K562 (cell line): ENCODE data around the gene C20orf141. TPM values are rescaled to one million over a fixed set of nuclear protein-coding genes. Genes with fewer than 3 reads are reported as not detected.

Experiments
- BCL6 ChIP-seq: fragments of 250-450 bp; sonication (Bioruptor Pico); IDR thresholded peaks from 2 replicates; pipeline ENCODE4 v1.4.0; 2020
- CBX8 ChIP-seq: fragments of 200-600 bp; sonication (generic); IDR thresholded peaks from 2 replicates; pipeline ENCODE4 v1.6.1; 2012; ENCODE audit warnings: borderline replicate concordance, mixed run types, low read depth, mild to moderate bottlenecking, moderate library complexity, mixed read lengths, low read length, control low read depth, inconsistent platforms; ENCODE audit not compliant: poor library complexity, severe bottlenecking; ENCODE audit errors: extremely low read depth
- CSDE1 ChIP-seq, 2 experiments: fragments of 450-650 bp; IDR thresholded peaks; 2 replicates each; pipeline ENCODE4 v1.6.1; 2016; ENCODE audit warnings: mild to moderate bottlenecking in 1 of 2
- CTBP1 ChIP-seq: fragments of 450-650 bp; IDR thresholded peaks from 2 replicates; pipeline ENCODE4 v1.6.1; 2016; ENCODE audit warnings: borderline replicate concordance
- HINFP ChIP-seq: fragments of 450-650 bp; conservative IDR thresholded peaks from 2 replicates; pipeline ENCODE4 v1.6.1; 2016; ENCODE audit warnings: missing genetic modification characterization, low read depth, mild to moderate bottlenecking, control low read depth, missing compliant biosample characterization
- LEF1 ChIP-seq: fragments of 450-650 bp; IDR thresholded peaks from 2 replicates; pipeline ENCODE4 v1.6.1; 2016; ENCODE audit warnings: mild to moderate bottlenecking
- MAFG ChIP-seq: fragments of 450-650 bp; conservative IDR thresholded peaks from 2 replicates; pipeline ENCODE4 v1.6.1; 2016; ENCODE audit warnings: missing genetic modification characterization, missing compliant biosample characterization
- MECOM ChIP-seq: fragments of 250-450 bp; sonication (Bioruptor Pico); IDR thresholded peaks from 2 replicates; pipeline ENCODE4 v1.8.0; 2022; ENCODE audit warnings: inconsistent platforms
- MXD1 ChIP-seq: fragments of 250-450 bp; sonication (Bioruptor Pico); IDR thresholded peaks from 2 replicates; pipeline ENCODE4 v1.8.0; 2021; ENCODE audit warnings: borderline replicate concordance, mild to moderate bottlenecking, moderate library complexity; ENCODE audit not compliant: poor library complexity, severe bottlenecking
- NR2F6 ChIP-seq: fragments of 450-650 bp; formaldehyde crosslinking; IDR thresholded peaks from 2 replicates; pipeline ENCODE4 v1.4.0; 2020; ENCODE audit warnings: mild to moderate bottlenecking
- PHF21A ChIP-seq: fragments of 450-650 bp; IDR thresholded peaks from 2 replicates; pipeline ENCODE4 v1.6.1; 2017; ENCODE audit warnings: low read depth, borderline replicate concordance
- RBFOX2 ChIP-seq: fragments of 200-400 bp; formaldehyde crosslinking; IDR thresholded peaks from 2 replicates; pipeline ENCODE4 v1.6.1; 2017; ENCODE audit warnings: low read depth, mild to moderate bottlenecking, low read length, moderate library complexity
- RREB1 ChIP-seq: fragments of 250-450 bp; sonication (Bioruptor Pico); IDR thresholded peaks from 2 replicates; pipeline ENCODE4 v1.4.0; 2020
- SNIP1 ChIP-seq: fragments of 450-650 bp; IDR thresholded peaks from 2 replicates; pipeline ENCODE4 v1.7.1; 2017; ENCODE audit warnings: low read depth, mild to moderate bottlenecking
- SP1 ChIP-seq: sonication (generic); formaldehyde crosslinking; IDR thresholded peaks from 2 replicates; pipeline ENCODE4 v1.8.1; 2022; ENCODE audit warnings: mild to moderate bottlenecking, missing genetic modification reagents
- TEAD1 ChIP-seq, 2 experiments: fragments of 450-650 bp in 1 of 2; sonication (generic) in 1 of 2; formaldehyde crosslinking; IDR thresholded peaks; 2 replicates each; pipeline versions ENCODE4 v1.4.0 to v1.8.0; 2020 to 2022; ENCODE audit warnings: mild to moderate bottlenecking in 2 of 2, missing genetic modification reagents in 1 of 2
- USF1 ChIP-seq: sonication (generic); formaldehyde crosslinking; IDR thresholded peaks from 2 replicates; pipeline ENCODE4 v1.9.0; 2022; ENCODE audit warnings: mild to moderate bottlenecking, missing genetic modification reagents
- ZBTB1 ChIP-seq: sonication (generic); formaldehyde crosslinking; IDR thresholded peaks from 2 replicates; pipeline ENCODE4 v1.8.1; 2023; ENCODE audit warnings: missing genetic modification reagents, low read depth, mild to moderate bottlenecking, borderline replicate concordance
- ZBTB8A ChIP-seq: fragments of 450-650 bp; IDR thresholded peaks from 2 replicates; pipeline ENCODE4 v1.6.1; 2018; ENCODE audit warnings: mild to moderate bottlenecking, moderate library complexity; ENCODE audit not compliant: partially characterized antibody
- ZNF217 ChIP-seq: sonication (generic); formaldehyde crosslinking; IDR thresholded peaks from 2 replicates; pipeline ENCODE4 v1.8.0; 2022; ENCODE audit warnings: mild to moderate bottlenecking, missing genetic modification reagents
- polyA plus RNA-seq, 8 experiments: library from polyadenylated mRNA; depleted of rRNA in 4 of 8; stranded (reverse) in 5 of 8; unstranded in 3 of 8; fragments of >200 nt; fragmentation: Nextera tagmentation in 2 of 8; fragmentation: Illumina TruSeq in 1 of 8; extraction: Ambion mirVana in 2 of 8; extraction: Trizol in 1 of 8; gene quantifications; 2 replicates each; pipeline versions ENCODE4 v1.2.1 to v1.2.3, GENCODE V29; 2011 to 2014; ENCODE audit warnings: inconsistent platforms in 1 of 8, missing spikeins in 1 of 8
- total RNA-seq, 7 experiments: library from RNA; depleted of rRNA in 6 of 7; stranded (reverse); fragments of >200 nt in 6 of 7; fragmentation: Illumina TruSeq in 2 of 7; extraction: Trizol in 2 of 7; gene quantifications; 2 replicates each; pipeline versions ENCODE4 v1.2.1 to v1.2.3, GENCODE V29; 2011 to 2021; ENCODE audit warnings: low replicate concordance in 1 of 7

Gene C20orf141
- total and polyA plus RNA-seq, 9 of the 15 experiments (the other 6 are each of a cell fraction or from before 2014, with no cell fraction given) = not detected

- TF ChIP-seq RREB1 (CRISPR knock-in tag) (no peak), MXD1 (CRISPR knock-in tag) (no peak), ZNF217 (CRISPR knock-in tag) (no peak), PHF21A (no peak), SP1 (CRISPR knock-in tag) (peak; percentile 58; the same call in 1 of the 2 replicates), TEAD1 (CRISPR knock-in tag; IDR thresholded peaks at IDR 0.05) (peak in 1 of 2 experiments; percentile 35; a peak in 2 of 4 replicates), CTBP1 (no peak), ZBTB8A (no peak), MECOM (CRISPR knock-in tag) (no peak), BCL6 (no peak), NR2F6 (CRISPR knock-in tag) (no peak), SNIP1 (no peak), ZBTB1 (peak; percentile 39; the same call in 1 of the 2 replicates), CSDE1 (IDR thresholded peaks at IDR 0.05) (no peak), LEF1 (no peak), CBX8 (no peak), HINFP (tag) (no peak), MAFG (tag) (no peak), USF1 (CRISPR knock-in tag) (peak; percentile 98), RBFOX2 (peak; percentile 84)
Observed at GRCh38 chr20:2840138-2840966, 25.6 kb downstream of the C20orf141 start, which contains the start of the genes PCED1A and VPS16 (continued).
